CD4-positive, alpha-beta T cell (primary cell): ENCODE measurements around the gene PLEKHG3. TPM values are rescaled to one million over a fixed set of nuclear protein-coding genes. Genes with fewer than 3 reads are reported as not detected.

Experiments used
- ATAC-seq: fragments of 200-7000 bp; cut with Tn5 transposase; one replicate; pipeline ENCODE4 v1.10.0; 2022; ENCODE audit warnings: mild to moderate bottlenecking; ENCODE audit not compliant: poor library complexity
- CTCF ChIA-PET: fragments of 350-600 bp; sonication (Branson Sonifier 250); formaldehyde crosslinking; loops from one replicate; lab custom pipeline; 2021; ENCODE audit warnings: antibody characterized with exemption, inconsistent platforms; lab: Charles Lee
- POLR2A ChIA-PET: fragments of 350-600 bp; sonication (Branson Sonifier 250); formaldehyde crosslinking; loops from one replicate; lab custom pipeline; 2021; ENCODE audit warnings: antibody characterized with exemption, inconsistent platforms; lab: Charles Lee
- DNase-seq, 14 experiments: peaks; one replicate each; pipeline ENCODE4 v3.0.0-alpha.2; 2013 to 2020; ENCODE audit warnings: mixed read lengths in 2 of 14
- H3K27ac ChIP-seq, 2 donors: one replicate each; pipeline versions ENCODE4 v1.5.1 to v1.7.0; 2013; ENCODE audit warnings: low read length in 2 of 2, low read depth in 1 of 2, mild to moderate bottlenecking in 1 of 2
- H3K27me3 ChIP-seq, 2 experiments: 1 replicate in 1 of 2; 2 replicates in 1 of 2; pipeline versions ENCODE4 v1.6.1 to v1.7.0; 2013; ENCODE audit warnings: low read length in 2 of 2, control low read depth in 1 of 2, mild to moderate bottlenecking in 1 of 2, moderate library complexity in 1 of 2; ENCODE audit not compliant: insufficient read depth in 2 of 2, control insufficient read depth in 1 of 2
- H3K36me3 ChIP-seq: one replicate; pipeline ENCODE4 v1.6.1; 2013; ENCODE audit warnings: low read length, control low read depth; ENCODE audit not compliant: insufficient read depth
- H3K4me1 ChIP-seq: one replicate; pipeline ENCODE4 v1.6.1; 2013; ENCODE audit warnings: low read length, control low read depth; ENCODE audit not compliant: insufficient read depth
- H3K4me3 ChIP-seq: one replicate; pipeline ENCODE4 v1.5.1; 2013; ENCODE audit warnings: mild to moderate bottlenecking, low read length, moderate library complexity
- H3K9me3 ChIP-seq, 2 experiments: 1 replicate in 1 of 2; 2 replicates in 1 of 2; pipeline versions ENCODE4 v1.6.1 to v1.7.0; 2013; ENCODE audit warnings: low read length in 2 of 2, mild to moderate bottlenecking in 2 of 2, control low read depth in 1 of 2, moderate library complexity in 1 of 2; ENCODE audit not compliant: control insufficient read depth in 1 of 2, insufficient read depth in 1 of 2
- H3K27ac Mint-ChIP-seq: one replicate; pipeline ENCODE4 v1.8.0; 2020; ENCODE audit warnings: mixed read lengths
- H3K27me3 Mint-ChIP-seq: one replicate; pipeline ENCODE4 v1.8.0; 2021; ENCODE audit warnings: mixed read lengths
- H3K36me3 Mint-ChIP-seq: one replicate; pipeline ENCODE4 v1.8.0; 2021; ENCODE audit warnings: low read depth, mixed read lengths
- H3K4me1 Mint-ChIP-seq: one replicate; pipeline ENCODE4 v1.8.0; 2021; ENCODE audit warnings: low read depth, mixed read lengths
- H3K4me3 Mint-ChIP-seq: one replicate; pipeline ENCODE4 v1.8.0; 2020; ENCODE audit warnings: mild to moderate bottlenecking, mixed read lengths
- H3K9me3 Mint-ChIP-seq: one replicate; pipeline ENCODE4 v1.8.0; 2020; ENCODE audit warnings: mixed read lengths
- CTCF ChIP-seq: fragments of 200-600 bp; IDR thresholded peaks from one replicate; pipeline ENCODE4 v1.8.0; 2022; ENCODE audit warnings: antibody characterized with exemption, mild to moderate bottlenecking
- intact Hi-C, 2 experiments: fragments of 100-400 bp; cut with DNase I in 1 of 2; cut with micrococcal nuclease in 1 of 2; formaldehyde crosslinking; loops; one replicate each; pipeline versions ENCODE4 v1.15.1 to v1.9.0; 2023 to 2025; cut with DNase I, micrococcal nuclease
- total RNA-seq, 174 experiments: library from RNA in 2 of 174; stranded (reverse) in 2 of 174; gene quantifications; one replicate each; pipeline ENCODE4 v1.2.3 and lab custom pipeline; 2021 to 2026

Gene PLEKHG3
- total RNA-seq, 2 experiments from 2014 or later = 12.1 to 13.3 TPM

DNA sequence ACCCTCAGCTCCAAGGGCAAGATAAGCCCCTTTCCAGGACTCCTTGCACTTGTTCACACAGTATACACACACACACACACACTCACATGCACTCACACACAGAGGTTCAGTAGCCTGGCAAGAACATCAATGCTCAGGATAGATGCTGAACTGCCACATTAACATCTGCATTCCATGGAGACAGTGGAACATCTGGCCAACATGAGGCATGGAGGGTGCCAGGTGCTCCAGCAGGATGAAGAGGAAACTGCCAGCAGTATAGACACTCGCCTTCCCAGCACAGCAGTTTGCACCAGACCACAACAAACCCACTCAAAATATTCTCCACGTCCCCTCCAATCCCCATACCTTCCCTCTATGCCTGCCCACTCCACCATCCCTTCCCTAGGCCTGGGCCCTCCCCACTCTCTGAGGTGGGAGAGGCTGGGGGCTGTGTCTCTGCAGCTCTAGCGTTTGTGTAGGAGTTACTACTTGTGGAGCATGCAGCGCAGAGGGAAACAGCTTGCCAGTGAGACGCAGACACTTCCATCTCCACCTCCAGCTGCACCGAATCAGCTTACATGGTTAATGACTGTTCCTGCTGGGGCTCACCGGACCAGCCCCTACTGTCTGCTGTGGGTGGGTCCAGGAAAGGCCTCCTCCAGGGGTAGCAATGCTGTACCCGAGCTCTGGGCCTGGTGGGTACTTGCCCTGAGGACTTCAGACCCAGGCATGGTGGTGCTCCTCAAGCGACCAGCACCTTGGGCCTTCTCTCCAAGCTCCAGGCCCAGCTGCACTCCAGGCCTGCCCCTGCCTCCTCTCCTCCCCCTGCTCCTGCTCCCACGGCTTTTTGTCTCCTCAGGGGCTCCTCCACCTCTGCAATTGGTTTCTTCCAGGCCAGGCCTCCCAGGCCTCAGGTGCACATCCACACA lies 18.6 kb upstream of the PLEKHG3 start:
- ChIA-PET CTCF (interaction anchor here (0.6 kb wide), 1 partner anchor 21 kb away, joined by 3 read pairs; no protein-coding TSS in a partner anchor), POLR2A (no interaction called here)
- H3K27me3 ChIP-seq = no peaks in the 10 kb centered on the region
- DNase-seq (no peak), ATAC-seq (no peak)
- Mint-ChIP-seq H3K36me3 (no peaks in the 10 kb centered on the region), H3K9me3 (no peaks in the 10 kb centered on the region), H3K4me1 (peaks cover 19% of the 10 kb centered on the region), H3K27ac (no peak overlapping the region), H3K27me3 (no peaks in the 10 kb centered on the region), H3K4me3 (no peak overlapping the region)
- H3K4me3 ChIP-seq = no peak overlapping the region
- H3K9me3 ChIP-seq = no peaks in the 10 kb centered on the region
- intact Hi-C loops = no loop called here
- H3K36me3 ChIP-seq = no peaks in the 10 kb centered on the region
- H3K4me1 ChIP-seq = peaks cover 20% of the 10 kb centered on the region
- no peak for TF ChIP-seq CTCF
- no peak overlapping the region for H3K27ac ChIP-seq

DNA sequence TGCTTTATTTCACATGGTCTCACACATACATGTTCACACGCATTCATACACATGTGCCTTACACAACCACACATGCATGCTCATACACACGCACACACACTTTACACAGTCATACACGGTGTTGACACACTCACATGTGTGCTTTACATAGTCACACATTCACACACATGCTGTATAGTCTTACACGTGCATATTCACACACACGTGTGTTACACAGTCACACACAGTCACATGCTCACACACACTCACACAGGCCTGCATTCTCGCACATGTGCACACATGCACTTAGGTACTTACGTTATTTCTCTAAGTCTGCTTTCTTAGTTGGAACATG lies 18.0 kb upstream of the PLEKHG3 start:
- intact Hi-C loops = no loop called here
- H3K4me1 ChIP-seq = peaks cover 20% of the 10 kb centered on the region
- DNase-seq (no peak), ATAC-seq (no peak)
- H3K4me3 Mint-ChIP-seq = no peak overlapping the region
- H3K9me3 ChIP-seq = no peaks in the 10 kb centered on the region
- ChIA-PET POLR2A (no interaction called here), CTCF (no interaction called here)
- no peaks in the 10 kb centered on the region for H3K9me3 Mint-ChIP-seq
- H3K27me3 ChIP-seq = no peaks in the 10 kb centered on the region
- H3K4me3 ChIP-seq = no peak overlapping the region
- no peaks in the 10 kb centered on the region for H3K36me3 Mint-ChIP-seq
- TF ChIP-seq CTCF = no peak
- no peak overlapping the region for H3K27ac ChIP-seq
- no peaks in the 10 kb centered on the region for H3K27me3 Mint-ChIP-seq
- H3K4me1 Mint-ChIP-seq = peaks cover 19% of the 10 kb centered on the region
- no peaks in the 10 kb centered on the region for H3K36me3 ChIP-seq
- no peak overlapping the region for H3K27ac Mint-ChIP-seq

DNA sequence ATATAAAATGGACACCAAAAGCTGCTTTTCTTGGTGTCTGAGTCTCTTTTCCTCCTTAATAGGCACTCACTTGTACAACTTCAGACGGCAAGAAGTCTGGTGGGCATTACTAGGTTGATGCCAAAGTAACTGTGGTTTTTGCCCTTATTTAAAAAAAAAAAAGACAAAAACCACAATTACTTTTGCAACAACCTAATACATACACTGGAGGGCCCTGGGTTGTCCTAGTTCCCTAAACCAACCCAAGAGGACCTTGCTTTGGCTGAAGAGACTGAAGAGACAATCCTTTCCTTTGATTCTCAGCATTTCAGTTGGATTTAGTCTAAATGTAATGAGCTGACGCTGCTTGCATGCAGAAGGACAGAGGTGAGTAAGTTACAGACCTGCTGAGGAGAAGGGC lies 16.2 kb upstream of the PLEKHG3 start:
- H3K4me3 ChIP-seq = no peak overlapping the region
- Mint-ChIP-seq H3K36me3 (no peaks in the 10 kb centered on the region), H3K4me1 (peaks cover 19% of the 10 kb centered on the region), H3K27me3 (no peaks in the 10 kb centered on the region), H3K9me3 (no peaks in the 10 kb centered on the region), H3K4me3 (no peak overlapping the region), H3K27ac (no peak overlapping the region)
- no peak for ATAC-seq
- no peaks in the 10 kb centered on the region for H3K9me3 ChIP-seq
- H3K36me3 ChIP-seq = no peaks in the 10 kb centered on the region
- intact Hi-C loops = no loop called here
- CTCF ChIA-PET = interaction anchor here (0.6 kb wide), 1 partner anchor 268 kb away, joined by 3 read pairs; no protein-coding TSS in a partner anchor
- no peak for DNase-seq
- H3K27me3 ChIP-seq = no peaks in the 10 kb centered on the region
- H3K27ac ChIP-seq = no peak overlapping the region
- POLR2A ChIA-PET = interaction anchor here (0.6 to 1.4 kb wide), 2 partner anchors 14 to 20 kb away, joined by 3 read pairs; no protein-coding TSS in a partner anchor
- TF ChIP-seq CTCF = no peak
- H3K4me1 ChIP-seq = peaks cover 24% of the 10 kb centered on the region
